IMR-90 (cell line): ENCODE measurements around the gene DDX27. TPM values are rescaled to one million over a fixed set of nuclear protein-coding genes. Genes with fewer than 3 reads are reported as not detected.

Source experiments
- ATAC-seq: fragments of 200-7000 bp; cut with Tn5 transposase; 2 replicates; pipeline ENCODE4 v1.9.1; 2020; ENCODE audit warnings: low read depth, mild to moderate bottlenecking, moderate library complexity
- BruUV-seq: library from RNA; stranded (reverse); fragments of 400-500 nt; replicated peaks from 2 replicates; lab custom pipeline; 2021; lab: Mats Ljungman, UMichigan
- CTCF ChIA-PET: fragments of 300-600 bp; formaldehyde crosslinking; extraction: SDS; loops from one replicate; lab custom pipeline; 2021; ENCODE audit warnings: antibody characterized with exemption; lab: Yijun Ruan, JAX
- POLR2A ChIA-PET: fragments of 300-600 bp; sonication (Branson Sonifier 250); formaldehyde crosslinking; loops from one replicate; lab custom pipeline; 2022; ENCODE audit warnings: antibody characterized with exemption; ENCODE audit not compliant: unreplicated experiment; lab: Charles Lee
- DNase-seq: peaks from one replicate; pipeline ENCODE4 v3.0.0; 2013
- H2AFZ ChIP-seq: replicated peaks from 2 replicates; pipeline ENCODE3; 2013; ENCODE audit warnings: low read length, mild to moderate bottlenecking; ENCODE audit not compliant: poor library complexity
- H2AK5ac ChIP-seq: 2 replicates; pipeline ENCODE4 v1.6.1; 2013; ENCODE audit warnings: low read depth, low read length, inconsistent platforms
- H2AK9ac ChIP-seq: replicated peaks from 2 replicates; pipeline ENCODE3; 2013; ENCODE audit warnings: mild to moderate bottlenecking, low read depth, low read length, moderate library complexity; ENCODE audit not compliant: poor library complexity
- H2BK120ac ChIP-seq: 2 replicates; pipeline ENCODE4 v1.6.1; 2013; ENCODE audit warnings: low read depth, low read length, inconsistent platforms
- H2BK15ac ChIP-seq: 3 replicates; pipeline ENCODE4 v1.6.1; 2013; ENCODE audit warnings: low read depth, low read length, inconsistent platforms
- H2BK20ac ChIP-seq: 2 replicates; pipeline ENCODE4 v1.6.1; 2013; ENCODE audit warnings: low read depth, mild to moderate bottlenecking, inconsistent platforms, low read length, moderate library complexity
- H2BK5ac ChIP-seq: 2 replicates; pipeline ENCODE4 v1.6.1; 2013; ENCODE audit warnings: mild to moderate bottlenecking, low read depth, low read length, inconsistent platforms; ENCODE audit not compliant: poor library complexity, severe bottlenecking
- H3K14ac ChIP-seq: replicated peaks from 2 replicates; pipeline ENCODE4 v1.6.1; 2013; ENCODE audit warnings: low read depth, low read length, inconsistent platforms
- H3K18ac ChIP-seq: 2 replicates; pipeline ENCODE4 v1.6.1; 2013; ENCODE audit warnings: low read depth, low read length, control low read depth
- H3K23ac ChIP-seq: 2 replicates; pipeline ENCODE4 v1.6.1; 2013; ENCODE audit warnings: low read depth, low read length, inconsistent platforms
- H3K27ac ChIP-seq: 2 replicates; pipeline ENCODE4 v1.5.1; 2013; ENCODE audit warnings: mild to moderate bottlenecking, control low read depth, low read length; ENCODE audit not compliant: insufficient read depth
- H3K27me3 ChIP-seq: 2 replicates; pipeline ENCODE4 v1.6.1; 2013; ENCODE audit warnings: low read length; ENCODE audit not compliant: control insufficient read depth, insufficient read depth
- H3K36me3 ChIP-seq: 2 replicates; pipeline ENCODE4 v1.6.1; 2013; ENCODE audit warnings: low read length, mixed read lengths; ENCODE audit not compliant: control insufficient read depth, insufficient read depth
- H3K4ac ChIP-seq: 2 replicates; pipeline ENCODE4 v1.6.1; 2013; ENCODE audit warnings: low read depth, low read length, inconsistent platforms
- H3K4me1 ChIP-seq: 2 replicates; pipeline ENCODE4 v1.6.1; 2013; ENCODE audit warnings: low read length, mixed read lengths; ENCODE audit not compliant: control insufficient read depth, insufficient read depth
- H3K4me2 ChIP-seq: 2 replicates; pipeline ENCODE4 v1.6.1; 2013; ENCODE audit warnings: low read depth, mild to moderate bottlenecking, control low read depth, low read length, moderate library complexity
- H3K4me3 ChIP-seq: 2 replicates; pipeline ENCODE4 v1.5.1; 2013; ENCODE audit warnings: low read depth, mild to moderate bottlenecking, control low read depth, low read length, moderate library complexity; ENCODE audit not compliant: insufficient read depth
- H3K56ac ChIP-seq: 2 replicates; pipeline ENCODE4 v1.6.1; 2013; ENCODE audit warnings: low read length, inconsistent platforms; ENCODE audit not compliant: insufficient read depth; ENCODE audit errors: extremely low read depth
- H3K79me1 ChIP-seq, 2 experiments: 2 replicates each; pipeline ENCODE4 v1.6.1; 2013; ENCODE audit warnings: low read length in 2 of 2, inconsistent platforms in 1 of 2, low read depth in 1 of 2
- H3K9ac ChIP-seq: 2 replicates; pipeline ENCODE4 v1.6.1; 2013; ENCODE audit warnings: low read depth, low read length, control low read depth
- H3K9me1 ChIP-seq: 2 replicates; pipeline ENCODE4 v1.6.1; 2013; ENCODE audit warnings: low read length, inconsistent platforms; ENCODE audit not compliant: insufficient read depth
- H3K9me3 ChIP-seq: 2 replicates; pipeline ENCODE4 v1.6.1; 2013; ENCODE audit warnings: low read length; ENCODE audit not compliant: control insufficient read depth, insufficient read depth
- H4K20me1 ChIP-seq: 2 replicates; pipeline ENCODE4 v1.6.1; 2013; ENCODE audit warnings: low read length, inconsistent platforms; ENCODE audit not compliant: insufficient read depth
- H4K5ac ChIP-seq: 2 replicates; pipeline ENCODE4 v1.6.1; 2013; ENCODE audit warnings: mild to moderate bottlenecking, low read depth, low read length, control low read depth
- H4K8ac ChIP-seq, 2 experiments: 2 replicates each; pipeline ENCODE4 v1.6.1; 2013; ENCODE audit warnings: low read depth in 2 of 2, low read length in 2 of 2, control low read depth in 1 of 2, inconsistent platforms in 1 of 2
- H4K91ac ChIP-seq: 2 replicates; pipeline ENCODE4 v1.6.1; 2013; ENCODE audit warnings: low read depth, low read length, inconsistent platforms; ENCODE audit not compliant: insufficient read depth
- BHLHE40 ChIP-seq: fragments of 150-350 bp; IDR thresholded peaks from 2 replicates; pipeline ENCODE4 v1.6.1; 2016; ENCODE audit warnings: mild to moderate bottlenecking, low read depth, low read length
- WGBS, 2 experiments: methylation state at CpG; one replicate each; pipeline versions ENCODE4 v1.1.5 to v1.1.7; 2013; ENCODE audit warnings: missing lambda C conversion rate in 2 of 2; ENCODE audit not compliant: insufficient read length in 1 of 2; ENCODE audit errors: extremely low coverage in 2 of 2; 5-methylcytosine and 5-hydroxymethylcytosine counted together
- dilution Hi-C: fragments of 300-500 bp; cut with HindIII; formaldehyde crosslinking; loops from one replicate; pipeline ENCODE4 v1.14.3; 2018; ENCODE audit warnings: low sequenced_read_pairs; ENCODE audit not compliant: unreplicated experiment
- in situ Hi-C: fragments of 300-500 bp; cut with MboI; formaldehyde crosslinking; loops from 3 replicates; pipeline ENCODE4 v1.14.3; 2019; ENCODE audit warnings: low sequenced_read_pairs, inconsistent platforms, mixed read lengths
- intact Hi-C: fragments of 100-400 bp; cut with micrococcal nuclease; formaldehyde crosslinking; loops from 2 replicates; pipeline ENCODE4 v1.10.0; 2022
- polyA plus RNA-seq, 3 experiments: library from polyadenylated mRNA; depleted of rRNA; stranded (reverse); fragments of >200 nt; gene quantifications; 2 replicates each; pipeline ENCODE4 v1.2.3, GENCODE V29; 2012; ENCODE audit warnings: low replicate concordance in 1 of 3
- total RNA-seq: library from RNA; depleted of rRNA; stranded (reverse); fragments of >200 nt; gene quantifications from 2 replicates; pipeline ENCODE4 v1.2.3, GENCODE V29; 2012

The DDX27 gene
- total and polyA plus RNA-seq, 2 of the 4 experiments (the other 2 are of a cell fraction): 33.2 to 36.7 TPM

- CTCF ChIA-PET: no interaction called here
- Histone ChIP-seq H3K9me3 (no peaks in the 10 kb centered on the region), H4K20me1 (no peaks in the 10 kb centered on the region), H3K27ac (no peak overlapping the region), H3K4ac (no peak overlapping the region), H3K23ac (no peak overlapping the region), H3K14ac (no peak overlapping the region), H3K36me3 (peaks cover 66% of the 10 kb centered on the region), H3K56ac (no peak overlapping the region), H3K79me1 (no peaks in the 10 kb centered on the region), H4K5ac (no peak overlapping the region), H3K18ac (no peak overlapping the region), H2BK120ac (no peak overlapping the region), H3K27me3 (no peaks in the 10 kb centered on the region), H3K9me1 (no peaks in the 10 kb centered on the region), H2BK20ac (no peak overlapping the region), H3K4me2 (no peak overlapping the region), H3K4me1 (peaks cover 3% of the 10 kb centered on the region; the same call in 1 of the 2 replicates), H2AK9ac (peak overlapping the region; percentile 9), H2BK5ac (no peak overlapping the region), H3K9ac (no peak overlapping the region), H4K91ac (no peak overlapping the region), H3K4me3 (no peak overlapping the region), H2BK15ac (no peak overlapping the region), H2AFZ (no peak overlapping the region), H4K8ac (no peak overlapping the region), H2AK5ac (no peak overlapping the region)
- in situ Hi-C loops (no loop called here), intact Hi-C loops (no loop called here), dilution Hi-C loops (no loop called here)
- no CpG with 5 or more reads among the region's 10 CpGs for WGBS, 2 experiments
- POLR2A ChIA-PET: no interaction called here
- no TSS peak for BruUV-seq
- no peak for DNase-seq
- ATAC-seq: no peak
- no peak for TF ChIP-seq BHLHE40
Measured at GRCh38 chr20:49233226-49233625, 14.0 kb downstream of the DDX27 start.
